ENCODE measurements around the gene POLR1C.
"Not testable (repeated sequence)": the region's sequence is repeated elsewhere in the genome, so short reads cannot be mapped to it uniquely, and the experiment has no call there.

POLR1C gene

DNA sequence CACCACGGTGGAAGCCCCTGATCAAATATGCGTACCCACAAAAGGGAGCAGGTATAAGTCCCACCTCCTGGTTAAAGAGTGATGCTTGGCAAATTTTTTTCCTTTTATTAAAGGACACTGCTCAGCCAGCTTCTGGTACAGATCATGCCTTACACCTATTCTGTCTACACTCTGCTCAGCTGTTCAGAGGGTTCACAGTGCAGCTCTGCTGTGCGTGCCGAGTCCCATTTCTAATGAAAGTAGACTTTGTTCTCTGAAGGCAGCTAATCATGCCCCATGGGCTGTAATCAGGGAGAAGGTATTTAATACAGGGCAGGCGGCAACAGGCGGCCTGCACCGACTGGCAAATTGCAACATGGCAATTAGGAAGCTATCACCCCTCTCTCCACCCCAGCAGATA is 23.1 kb upstream of the POLR1C start:
- DNase-seq, result no peak

DNA sequence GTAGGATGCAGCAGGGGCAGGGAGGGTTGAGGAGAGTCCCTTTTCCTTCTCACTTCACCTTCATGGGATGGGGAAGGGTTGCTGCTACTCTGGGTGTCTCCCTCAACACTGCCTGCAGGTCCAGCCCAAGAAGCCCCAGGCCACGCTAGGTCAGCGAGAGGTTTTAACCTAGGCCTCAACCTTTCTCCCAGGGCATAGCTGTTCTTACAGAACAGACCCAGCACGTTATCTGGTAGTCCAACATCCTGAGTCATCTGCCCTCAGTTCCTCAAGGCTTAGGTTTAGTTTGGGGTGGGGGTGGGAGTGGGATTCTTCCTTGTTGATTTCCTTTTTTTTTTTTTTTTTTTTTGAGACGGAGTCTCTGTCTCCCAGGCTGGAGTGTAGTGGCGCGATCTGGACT is 22.6 kb upstream of the POLR1C start:
- DNase-seq, result no peak

DNA sequence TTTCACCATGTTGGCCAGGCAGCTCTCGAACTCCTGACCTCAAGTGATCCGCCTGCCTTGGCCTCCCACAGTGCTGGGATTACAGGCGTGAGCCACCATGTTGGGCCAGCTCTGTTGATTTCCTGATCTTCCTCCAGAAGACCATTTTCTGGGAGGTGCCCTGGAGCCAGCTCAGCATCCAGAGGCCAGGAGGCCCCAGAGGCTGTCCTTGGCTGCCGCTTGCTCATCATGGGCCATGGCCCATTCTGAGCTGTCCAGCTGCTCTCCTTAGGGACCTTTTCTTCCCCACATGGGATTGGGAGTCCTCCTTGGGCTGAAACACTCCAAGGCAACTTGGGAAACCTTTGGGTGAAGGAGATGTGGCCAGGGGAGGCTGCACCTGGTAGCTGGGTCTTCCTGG is 22.1 kb upstream of the POLR1C start:
- no peak for DNase-seq

DNA sequence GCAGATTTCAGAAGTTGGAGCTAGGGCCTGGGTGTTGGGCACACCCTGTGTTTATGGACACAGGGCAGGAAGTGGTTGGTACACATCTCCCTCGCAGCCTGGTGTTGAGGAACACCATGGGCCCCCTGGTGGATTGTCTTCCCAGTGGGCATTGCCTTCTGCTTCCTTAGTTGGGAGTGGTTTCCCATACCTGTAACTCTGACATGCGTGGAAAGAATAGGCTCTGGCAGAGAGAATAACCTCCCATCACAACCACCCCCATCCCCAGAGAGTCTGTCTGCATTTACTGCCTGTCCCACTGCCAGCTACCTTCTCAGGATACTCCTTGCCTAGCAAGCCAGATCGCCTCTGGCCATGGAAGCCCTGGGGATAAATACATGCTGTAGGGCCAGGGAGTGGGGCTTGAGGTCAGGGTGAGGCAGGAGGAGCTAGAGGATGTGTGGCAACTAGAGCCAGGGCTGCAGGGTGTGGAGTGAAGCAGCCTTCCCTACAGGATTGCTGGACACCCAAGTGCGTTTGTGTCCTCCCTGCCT is 21.4 kb upstream of the POLR1C start:
- DNase-seq, result no peak

DNA sequence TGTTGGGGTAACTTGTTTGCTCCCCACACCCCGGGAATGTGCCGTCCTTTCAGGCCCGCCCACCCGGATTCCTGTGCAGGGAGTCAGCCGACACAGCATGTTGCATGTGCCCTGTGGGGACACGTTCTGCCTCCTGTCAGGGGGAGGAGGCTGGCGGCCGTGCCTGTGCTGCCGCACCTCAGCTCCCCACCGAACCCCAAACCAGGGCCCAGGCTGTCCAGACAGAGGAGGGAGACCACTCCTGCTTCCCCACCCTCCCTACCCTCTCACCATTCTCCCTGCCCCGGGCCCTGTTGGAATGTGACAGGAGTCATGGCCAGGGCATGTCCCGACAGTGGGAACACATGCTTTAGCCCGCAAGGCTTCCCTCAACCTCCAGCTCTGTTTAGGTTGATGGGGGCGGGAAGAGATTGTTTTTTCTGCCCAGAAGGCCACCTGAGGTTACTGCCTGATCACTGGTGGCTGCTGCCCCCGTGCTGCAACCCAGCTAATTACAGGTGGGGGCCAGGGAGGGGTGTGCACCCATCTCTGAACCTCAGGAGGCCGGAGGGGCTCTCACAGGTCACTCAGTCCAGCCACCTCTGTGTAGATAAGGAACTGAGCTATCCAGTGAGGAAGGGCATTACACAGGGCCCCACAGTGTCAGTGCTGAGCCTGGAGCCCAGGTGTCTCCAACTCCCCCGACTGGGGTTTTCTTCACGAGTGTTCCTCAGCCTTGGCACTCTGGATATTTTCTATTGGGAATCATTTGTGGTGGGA is 20.3 kb upstream of the POLR1C start:
- DNase-seq, result no peak

DNA sequence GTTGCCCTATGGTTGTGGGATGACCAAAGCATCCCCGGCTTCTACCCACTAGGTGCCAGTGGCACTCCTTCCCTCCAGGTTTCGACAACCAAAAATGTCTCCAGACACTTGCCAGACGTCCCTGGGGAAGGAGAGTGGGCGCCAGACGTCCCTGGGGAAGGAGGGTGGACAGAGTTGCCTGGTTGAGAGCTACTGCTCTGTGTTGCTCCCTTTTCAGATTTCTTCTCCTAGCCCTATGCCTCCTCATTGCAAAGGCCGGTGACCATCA is 19.8 kb upstream of the POLR1C start:
- no peak for DNase-seq

DNA sequence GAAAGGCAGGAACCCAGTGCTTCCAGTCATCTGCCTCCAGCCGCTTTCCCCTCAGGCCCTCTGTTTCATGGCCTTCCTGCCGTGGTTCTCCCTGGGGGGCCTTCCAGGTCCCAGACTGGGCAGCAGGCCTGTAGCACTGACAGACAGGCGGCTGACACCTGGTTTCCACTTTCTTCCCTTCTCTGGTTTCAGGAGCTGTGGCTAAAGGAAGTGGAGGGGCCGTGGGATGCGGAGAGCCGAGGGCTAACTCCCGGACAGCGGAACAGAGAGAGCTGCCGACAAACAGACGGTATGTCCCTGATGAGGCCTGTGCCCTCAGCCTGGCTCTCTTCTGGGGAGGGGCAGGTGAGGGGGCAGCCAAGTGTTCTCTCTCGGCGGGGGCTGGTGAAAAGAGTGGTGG is 19.2 kb upstream of the POLR1C start:
- DNase-seq, result no peak

DNA sequence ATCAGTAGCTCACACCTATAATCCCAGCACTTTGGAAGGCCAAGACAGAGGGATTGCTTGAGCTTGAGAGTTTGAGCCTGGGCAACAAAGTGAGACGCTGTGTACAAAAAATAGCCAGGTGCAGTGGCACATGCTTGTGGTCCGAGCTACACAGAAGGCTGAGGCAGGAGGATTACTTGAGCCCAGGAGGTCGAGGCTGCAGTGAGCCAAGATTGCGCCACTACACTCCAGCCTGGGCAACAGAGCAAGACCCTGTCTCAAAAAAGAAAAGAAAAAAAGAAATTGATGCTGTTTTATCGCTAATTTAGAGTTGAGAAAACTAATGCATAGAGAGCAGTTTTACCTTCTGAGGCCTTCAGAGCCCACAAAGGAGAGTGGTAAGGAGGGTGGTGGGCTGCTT is 18.6 kb upstream of the POLR1C start:
- not testable (repeated sequence) for DNase-seq

DNA sequence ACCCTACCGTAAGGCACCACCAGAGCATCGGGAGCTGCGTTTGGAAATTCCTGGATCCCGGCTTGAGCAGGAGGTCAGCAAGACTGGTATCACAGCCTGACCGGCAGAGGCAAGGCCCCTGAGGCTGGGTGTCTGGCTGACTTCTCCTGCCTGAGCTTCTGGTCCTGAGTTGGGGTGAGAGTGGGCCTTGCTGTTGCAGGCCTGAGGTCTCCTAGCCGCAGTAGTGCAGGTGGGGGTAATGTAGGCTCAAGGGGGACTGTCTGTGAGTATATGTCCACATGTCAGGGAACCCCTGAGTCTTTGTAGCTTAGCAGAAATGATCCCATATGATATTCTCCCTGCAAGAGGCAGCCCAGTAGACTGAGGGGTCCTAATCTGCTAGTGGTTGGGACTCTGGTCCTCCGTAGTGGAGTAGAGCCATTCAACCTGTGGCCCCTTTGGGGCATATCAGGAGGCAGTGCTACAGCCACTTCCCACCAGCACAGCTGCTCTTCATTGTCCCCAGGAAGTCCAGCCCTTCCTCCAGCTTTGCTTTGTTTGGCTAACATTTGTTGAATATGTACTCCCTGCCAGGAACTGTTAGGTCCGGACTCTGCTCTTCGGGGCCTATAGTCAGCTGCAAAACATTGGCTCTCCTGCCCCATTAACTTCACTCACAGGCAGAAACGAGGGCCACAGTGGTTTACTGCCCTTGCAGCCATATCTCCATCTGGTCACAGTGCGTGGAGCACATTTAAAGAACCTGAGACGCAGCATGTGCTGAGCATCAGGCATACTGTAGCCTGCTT is 17.7 kb upstream of the POLR1C start:
- no peak for DNase-seq

DNA sequence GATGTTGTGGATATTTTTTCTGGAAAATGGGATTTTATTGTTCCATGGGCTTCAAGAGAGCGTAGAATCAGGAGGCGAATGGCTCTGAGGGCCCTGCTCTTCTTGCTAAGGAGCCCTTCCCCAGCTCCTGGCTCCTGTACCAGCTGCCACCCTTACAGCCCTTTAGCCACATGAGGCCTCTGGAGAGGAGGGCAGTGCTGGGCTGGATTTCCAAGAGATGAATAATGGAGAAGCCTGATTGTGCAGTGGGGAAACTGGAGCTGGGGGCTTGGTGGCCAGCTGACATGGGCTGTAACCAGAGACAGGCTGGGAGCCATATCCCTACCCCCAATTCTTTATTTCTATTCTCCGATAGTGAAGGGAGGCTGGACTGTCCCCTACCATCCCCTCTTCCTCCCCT is 16.0 kb upstream of the POLR1C start:
- no peak for DNase-seq

DNA sequence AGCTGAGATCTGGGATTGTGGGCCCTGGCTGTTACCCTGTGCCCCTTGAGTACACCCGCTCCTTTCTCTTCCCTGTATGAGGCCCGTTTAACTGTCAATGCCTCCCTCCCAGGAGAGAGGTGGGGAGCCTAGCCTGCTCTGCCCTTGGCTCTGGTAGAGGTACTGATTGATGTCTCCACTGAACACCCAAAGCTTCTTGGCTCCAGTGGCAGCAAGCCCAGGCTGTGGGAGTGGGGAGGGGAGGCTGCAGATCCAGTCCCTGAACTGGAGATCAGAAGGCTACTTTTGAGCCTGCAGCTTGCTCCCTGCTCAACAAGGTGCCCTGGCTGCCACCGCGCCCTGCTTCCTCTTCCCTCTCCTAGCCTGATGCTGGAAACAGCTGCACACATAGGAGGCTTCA is 14.2 kb upstream of the POLR1C start:
- no peak for DNase-seq

DNA sequence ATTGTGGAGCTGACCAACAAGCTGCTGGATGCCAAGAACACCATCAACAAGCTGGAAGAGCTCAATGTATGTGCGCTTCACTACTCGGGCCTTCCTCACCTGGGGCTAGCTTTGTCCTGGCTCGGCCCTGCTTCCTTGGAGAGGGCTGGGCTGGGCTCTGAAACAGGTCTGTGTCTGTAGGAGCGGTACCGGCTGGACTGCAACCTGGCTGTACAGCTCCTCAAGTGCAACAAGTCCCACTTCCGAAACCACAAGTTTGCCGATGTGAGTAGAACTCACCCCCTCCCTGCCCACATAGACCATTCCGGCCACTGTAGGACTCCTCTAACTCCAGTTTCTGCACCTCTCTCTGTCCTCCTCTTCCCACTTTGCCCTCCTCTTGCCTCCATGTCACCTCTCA is 13.4 kb upstream of the POLR1C start:
- DNase-seq, result no peak

DNA sequence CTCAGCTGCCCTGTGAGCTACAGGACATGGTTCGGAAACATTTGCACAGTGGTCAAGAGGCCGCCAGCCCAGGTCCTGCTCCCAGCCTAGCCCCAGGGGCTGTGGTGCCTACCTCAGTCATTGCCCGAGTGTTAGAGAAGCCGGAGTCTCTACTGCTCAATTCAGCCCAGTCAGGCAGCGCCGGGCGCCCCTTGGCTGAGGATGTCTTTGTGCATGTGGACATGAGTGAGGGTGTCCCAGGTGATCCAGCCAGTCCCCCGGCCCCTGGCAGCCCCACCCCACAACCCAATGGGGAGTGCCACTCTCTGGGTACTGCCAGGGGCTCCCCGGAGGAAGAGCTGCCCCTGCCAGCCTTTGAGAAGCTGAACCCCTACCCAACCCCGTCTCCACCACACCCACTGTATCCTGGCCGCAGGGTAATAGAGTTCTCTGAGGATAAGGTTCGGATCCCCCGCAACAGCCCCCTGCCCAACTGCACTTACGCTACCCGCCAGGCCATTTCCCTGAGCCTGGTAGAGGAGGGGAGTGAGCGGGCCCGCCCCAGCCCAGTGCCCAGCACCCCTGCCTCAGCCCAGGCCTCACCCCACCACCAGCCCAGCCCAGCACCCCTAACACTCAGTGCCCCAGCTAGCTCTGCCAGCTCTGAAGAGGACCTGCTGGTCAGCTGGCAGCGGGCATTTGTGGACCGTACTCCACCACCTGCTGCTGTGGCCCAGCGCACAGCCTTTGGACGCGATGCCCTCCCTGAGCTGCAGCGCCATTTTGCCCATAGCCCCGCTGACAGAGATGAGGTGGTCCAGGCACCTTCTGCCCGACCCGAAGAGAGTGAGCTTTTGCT is 11.9 kb upstream of the POLR1C start:
- DNase-seq, result no peak

DNA sequence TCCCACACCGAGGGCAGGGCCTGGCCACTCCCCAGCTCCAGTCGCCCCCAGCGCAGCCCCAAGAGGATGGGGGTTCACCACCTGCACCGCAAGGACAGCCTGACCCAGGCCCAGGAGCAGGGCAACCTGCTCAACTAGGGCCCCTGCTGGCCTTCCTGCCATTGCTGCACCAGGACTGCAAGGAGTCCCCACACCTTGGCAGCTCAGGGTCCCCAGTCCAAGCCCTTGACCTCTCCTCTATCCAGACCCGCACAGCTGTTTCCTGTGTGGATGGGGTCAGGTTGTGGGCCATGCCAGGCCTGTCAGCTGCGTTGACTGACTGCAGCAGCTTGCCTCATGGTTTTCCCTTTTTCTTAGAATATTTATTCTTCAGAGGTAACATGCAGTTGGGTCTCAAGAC is 11.2 kb upstream of the POLR1C start:
- DNase-seq, result no peak

DNA sequence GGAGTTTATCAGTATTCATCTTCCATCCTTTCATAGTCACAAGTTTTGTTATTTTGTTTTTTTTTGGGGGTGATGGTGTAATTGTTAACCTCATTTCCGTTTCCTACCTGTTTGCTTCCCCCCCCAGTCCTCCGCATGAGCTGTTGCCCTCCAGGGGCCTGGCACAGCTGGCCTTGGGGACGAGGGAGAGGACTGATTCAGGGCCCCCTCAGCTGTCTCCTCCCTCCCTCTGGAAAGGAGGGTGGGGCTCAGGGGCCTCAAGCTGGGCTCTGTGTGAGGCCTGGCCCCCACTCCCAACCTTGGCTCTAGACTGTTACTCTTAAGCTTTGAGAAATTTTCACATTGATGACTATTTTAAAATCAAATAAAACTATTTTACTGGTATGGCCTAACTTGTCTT is 10.7 kb upstream of the POLR1C start:
- no peak for DNase-seq

DNA sequence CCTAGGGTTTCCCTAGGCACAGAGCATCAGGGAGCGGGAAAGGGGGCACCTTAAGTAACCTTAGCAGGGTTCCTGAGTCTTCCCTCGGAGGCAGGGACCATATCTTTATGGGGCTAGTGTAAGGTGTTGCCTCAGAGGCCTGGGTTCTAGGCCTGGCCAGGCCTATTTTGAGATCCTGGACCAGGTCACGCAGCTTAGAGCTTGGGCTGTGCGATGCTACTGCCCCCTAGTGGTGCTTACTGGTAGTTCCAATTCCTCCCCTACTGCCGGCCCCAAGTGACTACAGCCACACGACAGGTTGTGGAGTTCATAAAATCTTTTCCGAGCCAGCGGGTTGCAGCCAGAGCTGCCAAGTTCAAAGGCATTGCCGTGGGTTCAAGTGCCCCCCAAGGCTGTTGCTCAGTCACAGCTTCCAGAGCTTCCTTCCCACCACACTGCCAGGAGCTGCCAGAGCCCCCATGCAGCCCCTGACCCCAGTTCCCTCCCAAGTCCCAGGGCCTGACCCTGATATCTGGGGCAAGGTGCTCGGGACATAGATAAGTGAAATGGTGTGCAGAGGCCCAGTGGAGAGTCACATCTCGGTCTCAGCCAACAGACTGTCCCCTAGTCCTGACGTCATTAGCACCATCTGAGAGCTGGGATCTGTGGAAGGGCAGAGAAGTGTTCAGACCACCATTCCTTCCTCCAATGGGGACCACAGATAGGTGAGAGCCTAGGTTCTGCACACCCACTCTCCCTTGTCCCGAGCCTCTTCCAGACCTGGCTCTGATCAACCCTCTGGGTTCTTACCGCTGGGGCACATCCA is 10.0 kb upstream of the POLR1C start:
- DNase-seq, result peak; percentile 81

DNA sequence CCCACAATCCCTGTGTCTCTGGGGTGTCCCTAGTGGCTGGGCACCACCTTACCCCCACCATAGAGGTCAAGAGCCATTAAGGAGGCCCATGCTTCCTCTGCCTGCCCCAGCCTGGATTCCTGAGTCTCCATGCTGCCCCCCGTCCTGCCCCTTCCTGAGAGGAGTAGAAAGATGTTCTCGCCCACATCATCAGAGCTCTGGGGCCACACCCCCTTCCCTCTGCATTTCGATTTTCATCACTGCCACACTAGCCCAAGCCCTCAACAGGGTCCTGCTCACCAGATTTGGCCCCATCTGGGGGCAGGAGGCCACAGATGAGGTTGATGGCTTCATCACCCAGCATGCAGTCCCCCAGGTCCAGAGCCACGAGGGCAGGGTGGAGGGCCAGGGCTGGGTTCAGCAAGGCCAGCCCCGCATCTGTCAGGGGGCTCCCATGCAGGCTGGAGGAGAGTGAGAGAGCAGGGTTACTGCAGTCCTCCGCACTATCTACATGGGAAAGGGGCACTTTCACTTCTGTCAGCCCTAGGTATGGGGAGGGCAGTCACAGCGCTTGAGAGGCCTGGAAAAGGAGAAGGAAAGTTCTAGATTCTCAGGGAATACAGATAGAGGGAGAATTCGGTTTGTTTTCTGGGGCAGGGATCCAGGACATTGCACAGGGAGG is 8.3 kb upstream of the POLR1C start:
- no peak for DNase-seq

DNA sequence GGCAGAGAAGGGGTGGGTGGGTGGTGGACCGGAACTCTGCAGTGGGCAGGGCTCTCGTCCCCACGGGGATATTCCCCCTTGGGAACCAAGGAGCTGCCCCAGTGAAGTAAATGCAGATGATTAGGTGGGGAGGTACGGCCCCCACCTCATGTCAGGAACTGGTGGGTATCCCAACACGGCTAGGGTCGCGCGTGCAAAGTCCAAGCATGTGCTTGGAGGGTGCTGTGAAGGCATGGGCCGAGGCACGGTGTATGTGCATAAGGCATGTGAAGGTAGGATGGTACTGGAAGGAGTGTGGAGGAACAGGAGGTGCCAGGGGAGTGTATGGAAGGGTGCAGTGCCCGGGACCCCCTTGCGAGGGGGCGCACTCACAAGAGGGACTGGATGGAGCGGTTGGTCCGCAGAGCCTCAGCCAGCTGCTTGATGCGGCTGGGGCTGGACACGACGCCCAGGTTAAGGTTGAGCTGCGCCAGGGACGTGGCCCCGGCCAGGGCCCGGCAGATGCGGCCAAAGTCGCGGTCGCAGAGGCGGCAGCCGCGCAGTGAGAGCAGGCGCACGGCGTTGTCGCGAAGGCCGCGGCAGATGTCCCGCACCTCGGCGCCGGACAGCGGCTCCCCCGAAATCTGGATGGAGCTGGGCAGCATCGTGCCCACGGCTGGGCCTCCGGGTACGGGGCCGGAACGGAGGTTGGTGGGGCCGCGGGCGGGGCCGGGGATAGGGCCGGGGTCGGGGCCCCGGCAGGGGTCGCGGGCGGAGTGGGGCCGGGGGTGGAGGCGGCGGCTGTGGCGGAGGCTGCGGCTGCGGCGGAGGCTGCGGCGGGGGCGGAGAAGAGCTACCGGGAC is 7.5 kb upstream of the POLR1C start:
- no peak for DNase-seq

DNA sequence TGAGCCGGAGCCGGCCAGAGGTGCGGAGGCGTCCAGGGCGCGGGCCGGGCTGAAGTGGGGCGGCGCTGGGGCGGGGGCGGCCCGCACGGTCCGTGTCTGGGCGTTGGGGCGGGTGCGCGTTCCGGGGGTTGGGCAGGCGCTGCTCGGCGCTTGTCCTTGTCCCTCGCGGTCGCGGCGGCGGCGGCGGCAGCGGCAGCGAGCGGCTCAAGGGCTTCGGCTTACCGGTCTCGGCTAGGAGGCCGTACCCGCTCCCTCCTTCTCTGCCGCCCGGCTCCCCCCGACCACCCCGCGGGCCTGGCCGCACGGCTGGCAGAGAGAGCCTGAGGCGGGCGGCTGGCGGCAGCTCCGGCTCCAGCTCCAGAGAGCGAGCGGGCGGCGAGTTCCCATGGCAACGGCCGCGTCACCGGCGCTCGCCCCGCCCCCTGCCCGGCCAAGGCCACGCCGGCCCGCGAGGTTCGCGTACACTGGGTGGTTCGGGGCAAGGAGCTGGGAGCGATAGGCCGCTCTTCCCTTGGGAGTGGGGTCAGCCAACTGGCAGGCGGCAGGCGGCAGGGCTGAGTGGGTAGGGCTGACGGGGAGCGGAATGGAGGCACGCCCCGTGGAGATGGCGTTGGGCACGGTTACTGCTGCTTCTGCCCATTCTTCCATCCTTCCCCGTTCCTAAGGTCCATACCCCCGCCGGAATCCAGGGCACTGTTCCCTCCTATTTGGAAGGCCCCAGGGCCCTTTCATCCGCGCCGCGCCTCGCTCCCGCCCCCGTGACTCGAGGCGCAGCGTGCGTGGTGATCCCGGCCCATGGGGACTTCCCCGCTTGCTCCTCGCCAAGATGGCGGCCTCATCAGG is 6.7 kb upstream of the POLR1C start, which contains the start of gene LRRC73:
LRRC73 (minus strand) TSS at position 363 of the 843 bp plus-strand sequence. CDS start 561 bp downstream, outside the sequence.
- DNase-seq, result peak; percentile 86

DNA sequence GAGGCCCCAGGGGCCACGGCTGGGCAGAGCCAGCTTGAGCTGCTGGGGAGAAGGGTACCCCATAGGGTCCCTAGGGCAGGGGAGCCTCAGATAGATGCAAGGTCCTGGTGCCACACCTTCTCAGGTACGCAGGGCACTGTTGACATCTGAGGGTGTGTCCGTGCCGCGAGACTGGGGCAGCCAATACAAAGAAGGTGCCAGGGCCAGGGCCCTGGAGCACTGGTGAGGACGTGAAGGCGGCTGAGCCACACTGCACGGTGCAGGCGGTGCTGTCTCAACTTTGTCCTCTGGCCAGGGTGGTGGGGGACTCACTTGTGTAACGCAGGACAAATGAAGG is 6.1 kb upstream of the POLR1C start:
- DNase-seq, result no peak

All from activated CD4-positive, CD25-positive, alpha-beta regulatory T cell treated with anti-CD3 and anti-CD28 coated beads, Interleukin-2, amount 50 U/mL, for 72 hours (primary cell).